Measurements from ENCODE around the gene RNF222.

The RNF222 gene

DNA sequence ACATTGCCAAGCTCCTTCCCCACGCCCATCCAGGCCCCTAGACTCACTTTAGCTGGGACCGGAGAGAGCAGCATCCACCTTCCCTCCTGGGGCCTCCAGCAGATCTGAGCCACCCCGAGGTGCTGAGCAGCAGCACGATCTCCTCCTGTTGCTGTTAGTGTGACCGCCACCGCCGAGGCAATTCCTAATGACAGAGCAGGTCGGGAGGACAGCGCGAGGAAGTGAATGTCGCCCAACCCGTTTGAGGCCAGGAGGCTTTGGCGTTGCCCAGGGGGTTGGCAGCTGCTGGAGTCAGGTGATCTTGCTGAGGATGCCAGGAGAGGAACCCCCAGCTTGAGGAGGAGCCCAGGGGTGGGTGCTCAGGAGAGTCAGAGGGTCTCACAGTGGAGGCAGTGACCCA, at the start of gene RNF222:
TSS of gene RNF222 (minus strand) at position 192 of the 400 bp plus-strand sequence. CDS start 4,366 bp downstream, outside the sequence.
- no peak for DNase-seq (ENCODE audit: low read depth, low spot score)

- no peak for DNase-seq (ENCODE audit: low read depth, low spot score)
These were observed 47.9 kb upstream of the RNF222 start for GRCh38 chr17:8445536-8445935.

DNA sequence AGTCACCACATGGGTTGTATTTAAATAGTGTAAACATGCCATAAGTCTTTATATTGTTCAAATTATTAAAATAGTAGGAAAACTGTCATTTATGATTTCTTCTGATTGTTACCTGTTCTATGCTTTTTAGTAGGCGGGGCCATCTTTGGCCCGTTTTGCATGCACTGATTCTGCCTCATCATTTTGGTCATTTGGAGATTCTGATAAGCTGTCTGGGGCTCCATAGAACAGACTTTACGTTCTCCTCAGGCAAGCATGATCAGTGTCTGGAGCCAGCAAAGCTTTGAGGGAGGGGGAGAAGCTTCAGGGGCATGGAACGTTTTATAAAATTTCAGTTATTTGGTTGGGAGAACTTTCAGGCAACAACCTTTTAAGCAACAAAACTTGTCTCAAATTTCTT, 46.9 kb upstream of the RNF222 start:
- no peak for DNase-seq (ENCODE audit: low read depth, low spot score)

DNA sequence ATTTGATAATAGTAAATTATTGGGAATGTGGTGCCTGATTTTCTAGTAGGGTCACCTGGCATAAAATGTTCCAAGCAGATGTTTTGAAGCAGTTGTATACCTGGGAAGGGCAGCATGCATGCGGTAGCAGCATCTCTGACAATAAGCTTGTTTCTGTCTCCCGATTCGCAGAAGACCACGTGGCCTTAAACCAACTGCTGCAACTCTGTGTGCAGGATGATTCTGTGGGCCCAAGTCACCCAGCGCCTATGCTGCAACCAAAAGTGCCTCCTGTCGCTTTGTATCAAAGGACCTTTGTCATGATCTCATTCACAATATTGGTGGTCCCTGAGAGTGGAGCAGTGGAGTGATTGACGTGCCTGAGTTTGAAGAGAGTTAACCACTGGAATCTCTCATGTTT, 46.1 kb upstream of the RNF222 start:
- DNase-seq (ENCODE audit: low read depth, low spot score), result no peak

- no peak for DNase-seq (ENCODE audit: low read depth, low spot score)
These were observed 44.7 kb upstream of the RNF222 start for GRCh38 chr17:8442310-8442709.

GRCh38 chr17:8441690-8442089, 44.1 kb upstream of the RNF222 start:
- no peak for DNase-seq (ENCODE audit: low read depth, low spot score)

DNA sequence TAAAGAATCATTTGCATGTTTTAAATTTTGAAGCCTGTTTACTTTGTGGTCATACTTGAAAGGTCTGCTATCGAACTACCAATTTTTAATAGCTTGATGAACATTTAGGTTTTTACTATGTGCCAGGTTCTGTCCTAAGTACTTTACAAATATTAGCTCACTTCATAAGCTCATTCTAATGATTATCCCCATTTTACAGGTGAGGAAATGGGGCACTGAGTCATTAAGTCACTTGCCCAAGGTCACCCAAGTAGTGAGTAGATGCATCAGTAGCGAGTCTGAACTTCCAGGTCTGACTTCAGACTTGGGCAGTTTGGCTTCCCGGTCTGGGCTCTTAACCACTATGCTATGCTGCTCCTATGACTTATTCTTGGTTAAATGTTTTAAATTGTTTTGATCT, 42.1 kb upstream of the RNF222 start:
- DNase-seq (ENCODE audit: low read depth, low spot score), result no peak

GRCh38 chr17:8438441-8438840, 40.8 kb upstream of the RNF222 start:
- no peak for DNase-seq (ENCODE audit: low read depth, low spot score)

DNA sequence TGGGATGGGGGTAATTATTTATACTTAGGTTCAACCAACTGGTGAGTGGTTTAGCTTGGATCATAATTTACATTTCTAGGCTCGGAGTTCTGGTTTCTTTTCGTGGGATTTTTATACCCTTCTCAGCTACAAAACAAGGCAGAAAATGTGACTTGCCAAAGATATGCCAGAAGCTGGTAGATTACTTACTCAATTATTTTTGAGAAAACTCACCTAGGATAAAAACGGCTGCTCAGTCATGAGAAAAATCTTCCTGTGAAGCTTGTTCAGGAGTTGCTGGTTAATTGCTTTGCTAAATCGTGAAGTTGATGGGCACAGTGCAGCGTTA, 39.2 kb upstream of the RNF222 start:
- DNase-seq (ENCODE audit: low read depth, low spot score), result no peak

DNA sequence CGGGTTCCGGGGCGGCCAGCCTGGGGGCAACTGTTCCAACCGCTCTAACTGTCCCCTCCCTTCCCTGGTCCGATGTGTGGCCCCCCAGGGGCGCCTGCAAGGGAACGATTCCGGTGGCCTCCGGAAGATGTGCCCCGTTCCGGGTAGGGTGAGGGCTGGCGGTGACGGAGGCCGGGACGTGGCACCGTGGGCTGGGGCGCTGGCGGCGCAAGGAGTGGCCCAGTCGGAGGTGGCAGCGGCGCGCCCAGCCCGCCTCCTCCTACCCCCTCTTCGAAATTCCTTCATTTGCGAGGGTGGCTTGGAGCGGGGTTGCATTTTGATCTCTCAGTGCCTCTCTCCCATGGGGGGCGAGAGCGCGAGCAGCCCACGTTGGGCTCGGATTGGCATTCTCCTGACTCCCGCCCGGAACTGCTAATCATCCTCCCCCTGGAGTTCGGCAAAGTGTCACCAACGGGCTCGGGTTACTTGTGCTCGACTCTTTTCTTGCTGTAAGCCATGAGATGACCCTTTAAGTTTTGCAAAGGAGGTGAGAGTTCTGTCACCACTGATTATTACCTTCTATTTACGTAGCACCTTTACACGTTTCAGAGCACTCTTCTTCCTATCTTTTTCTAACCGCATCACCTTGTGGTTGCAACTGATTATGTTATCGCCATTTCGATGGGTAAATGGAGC, 38.7 kb upstream of the RNF222 start:
- no peak for DNase-seq (ENCODE audit: low read depth, low spot score)

DNA sequence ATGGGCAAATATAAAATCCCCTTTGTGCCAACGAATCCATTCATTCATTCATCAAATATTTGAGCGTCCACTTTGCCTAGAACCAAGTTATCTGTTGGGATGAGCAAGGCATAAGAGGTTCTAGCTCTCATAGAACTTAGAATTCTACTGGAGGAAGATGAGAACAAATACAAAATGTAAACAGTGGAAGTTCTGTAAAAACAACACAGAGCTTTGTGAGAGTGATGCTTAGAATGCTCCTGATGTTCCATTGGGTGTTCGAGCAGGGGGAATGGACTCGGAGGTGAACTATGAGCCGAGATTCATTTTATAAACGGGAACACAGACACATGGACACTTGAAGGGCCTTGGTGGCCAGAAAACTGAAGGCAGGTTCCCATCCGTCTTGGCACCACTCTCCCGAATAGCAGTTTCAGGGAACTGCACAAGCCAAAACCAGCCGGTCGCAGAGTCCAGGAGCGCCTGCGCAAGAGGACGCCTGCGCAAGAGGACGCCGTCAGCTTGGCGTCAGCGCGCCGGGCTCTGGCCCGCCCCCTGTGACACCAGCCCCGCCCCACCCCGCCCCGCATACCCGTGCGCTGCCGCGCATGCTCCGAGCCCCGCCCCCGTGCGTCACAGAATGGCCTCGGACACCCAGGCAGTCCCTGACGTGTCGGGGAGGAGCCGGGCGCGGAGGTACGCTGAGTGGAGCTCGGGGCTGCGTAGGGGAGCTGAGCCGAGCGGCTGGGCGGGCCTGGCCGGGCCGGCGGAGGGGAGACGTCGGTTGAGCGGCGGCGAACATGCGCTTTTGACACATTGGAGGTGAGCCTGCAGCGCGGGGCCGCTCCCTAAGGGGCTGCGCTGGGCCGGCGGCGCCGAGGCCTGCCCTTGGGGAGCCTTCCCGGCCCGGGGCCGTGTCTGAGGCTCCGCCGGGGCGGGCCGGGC, 37.9 kb upstream of the RNF222 start, which contains the start of gene NDEL1:
TSS of gene NDEL1 (plus strand) at position 640 of the 924 bp plus-strand sequence. CDS start 8,388 bp downstream, outside the sequence.
- DNase-seq (ENCODE audit: low read depth, low spot score), result peak; percentile 96

DNA sequence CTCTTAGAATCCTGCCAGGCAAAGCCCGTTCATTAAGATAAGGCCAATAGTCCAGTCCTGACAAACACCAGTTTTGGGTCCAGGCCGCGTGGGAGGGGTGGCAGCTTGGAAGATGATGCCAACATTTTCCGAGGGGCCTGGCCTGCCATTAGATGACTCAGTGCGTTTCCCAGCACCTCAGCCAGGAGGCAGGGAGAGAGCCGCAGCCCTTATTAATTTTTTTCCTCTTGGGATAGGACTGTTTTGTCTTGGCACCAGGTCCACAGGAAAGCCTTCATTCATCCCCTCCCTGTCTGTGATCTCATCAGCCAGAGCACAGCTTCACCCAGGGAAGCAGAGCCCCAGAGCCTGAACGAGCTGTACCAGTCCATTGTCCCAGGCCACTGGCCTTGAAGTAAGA, 33.3 kb upstream of the RNF222 start:
- no peak for DNase-seq (ENCODE audit: low read depth, low spot score)

- no peak for DNase-seq (ENCODE audit: low read depth, low spot score)
These were observed 29.2 kb upstream of the RNF222 start for GRCh38 chr17:8426802-8427201.

GRCh38 chr17:8426094-8426720, 28.6 kb upstream of the RNF222 start:
- DNase-seq (ENCODE audit: low read depth, low spot score), result no peak

DNA sequence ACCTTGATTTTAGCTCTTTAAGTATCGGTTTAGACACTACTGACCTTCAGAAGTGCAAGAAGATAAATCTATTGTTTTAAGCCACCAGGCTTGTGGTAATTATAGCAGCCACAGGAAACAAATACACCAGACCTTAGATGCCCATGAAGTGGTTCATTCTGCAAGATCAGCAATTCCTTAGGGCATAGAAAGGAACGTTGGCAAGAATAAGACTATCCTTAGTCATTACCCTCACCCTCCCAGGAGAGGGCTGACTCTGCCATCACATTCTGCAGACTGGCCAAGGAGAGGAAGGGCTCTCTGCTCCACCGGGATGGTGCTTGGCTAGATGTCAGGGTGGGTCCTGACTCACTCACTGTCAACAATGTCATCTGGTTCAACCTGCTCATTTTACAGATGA, 23.9 kb upstream of the RNF222 start:
- DNase-seq (ENCODE audit: low read depth, low spot score), result no peak

DNA sequence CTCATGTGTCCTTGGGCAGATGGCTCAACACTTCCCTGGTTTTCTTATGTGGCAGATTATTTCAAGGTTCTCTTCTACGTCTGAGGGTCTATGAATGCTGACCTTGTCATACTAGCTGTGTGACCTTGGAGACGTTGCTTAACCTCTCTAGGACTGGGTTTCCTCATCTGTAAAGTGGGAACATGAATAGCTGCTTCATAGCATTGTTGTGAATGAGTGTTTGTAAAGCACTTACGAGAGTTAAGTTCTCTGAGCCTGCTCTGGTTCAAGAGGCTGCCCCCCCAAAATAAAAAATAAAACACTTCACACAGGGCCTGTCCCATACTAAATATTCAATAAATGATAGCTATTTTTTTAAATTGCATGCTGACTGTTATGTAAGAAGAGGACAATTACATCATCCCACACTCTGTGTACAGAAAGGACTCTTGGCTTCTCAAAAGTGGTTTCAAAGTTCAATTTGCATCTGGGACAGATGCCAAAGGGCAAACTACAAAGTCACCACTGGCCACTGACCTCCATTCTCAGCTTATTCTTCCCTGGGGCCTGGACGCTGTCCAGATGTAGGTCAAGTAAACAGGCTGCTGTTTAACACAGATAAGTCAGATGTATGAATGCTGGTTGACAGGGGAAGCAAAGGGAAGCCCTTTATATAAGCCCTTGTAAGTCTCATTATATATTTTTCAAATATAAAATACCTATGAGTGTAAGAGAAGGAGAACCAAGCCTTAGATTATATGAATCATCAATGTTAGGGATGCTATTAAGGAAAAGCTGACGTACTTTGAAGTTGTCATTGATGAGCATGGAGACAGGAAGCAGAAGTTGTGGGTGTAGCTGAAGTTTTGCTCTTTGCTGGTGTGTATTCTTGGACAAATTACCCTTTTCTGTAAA, 22.7 kb upstream of the RNF222 start:
- peak; percentile 45 for DNase-seq (ENCODE audit: low read depth, low spot score)

- no peak for DNase-seq (ENCODE audit: low read depth, low spot score)
These were observed 21.7 kb upstream of the RNF222 start for GRCh38 chr17:8419305-8419704.

GRCh38 chr17:8418471-8418870, 20.8 kb upstream of the RNF222 start:
- no peak for DNase-seq (ENCODE audit: low read depth, low spot score)

GRCh38 chr17:8417806-8418205, 20.2 kb upstream of the RNF222 start:
- DNase-seq (ENCODE audit: low read depth, low spot score), result no peak

DNA sequence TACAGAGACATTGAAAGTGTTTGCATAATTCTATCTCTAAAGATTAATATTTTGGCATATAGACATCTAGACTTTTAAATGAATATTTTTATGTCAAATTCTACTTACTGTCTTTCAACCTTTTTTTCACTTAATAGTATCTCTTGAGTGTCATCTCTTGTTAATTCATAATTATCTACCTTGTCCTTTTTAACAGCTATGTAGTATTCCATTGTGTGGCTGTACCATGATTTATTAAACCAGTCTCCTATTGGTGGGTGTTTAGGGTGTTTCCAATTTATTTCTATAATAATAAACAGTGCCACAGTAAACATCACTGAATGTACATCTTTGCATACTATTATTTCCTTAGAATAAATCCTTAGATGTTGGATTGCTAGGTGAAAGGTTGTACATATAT, 16.3 kb upstream of the RNF222 start:
- no peak for DNase-seq (ENCODE audit: low read depth, low spot score)

DNA sequence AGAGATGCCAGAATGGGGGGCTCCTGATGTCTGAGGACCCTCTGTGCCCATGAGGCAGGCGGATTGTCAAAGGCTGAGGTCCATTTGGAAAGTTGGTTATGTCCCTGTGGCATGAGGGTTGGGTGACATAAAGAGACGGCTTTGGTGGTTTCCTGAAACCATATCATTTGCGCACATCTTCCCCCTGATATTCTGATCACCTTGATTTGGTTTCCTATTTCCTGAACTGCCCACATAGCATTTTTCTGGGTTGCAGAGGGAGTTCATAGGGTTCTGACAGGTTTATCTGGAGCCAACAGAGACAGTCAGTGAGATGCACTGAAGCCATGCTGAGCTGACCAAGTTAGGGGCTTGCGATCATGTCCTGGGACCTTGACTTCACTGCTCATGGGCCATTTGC, 15.7 kb upstream of the RNF222 start:
- no peak for DNase-seq (ENCODE audit: low read depth, low spot score)

- DNase-seq (ENCODE audit: low read depth, low spot score), result no peak
These were observed 14.5 kb upstream of the RNF222 start for GRCh38 chr17:8412089-8412488.
